IMR-90 (cell line): ENCODE results near the gene DEPDC5. TPM values are rescaled to one million over a fixed set of nuclear protein-coding genes. Genes with fewer than 3 reads are reported as not detected.

Experiments
- ATAC-seq: fragments of 200-7000 bp; cut with Tn5 transposase; 2 replicates; pipeline ENCODE4 v1.9.1; 2020; ENCODE audit warnings: low read depth, mild to moderate bottlenecking, moderate library complexity
- BruUV-seq: library from RNA; stranded (reverse); fragments of 400-500 nt; replicated peaks from 2 replicates; lab custom pipeline; 2021; lab: Mats Ljungman, UMichigan
- CTCF ChIA-PET: fragments of 300-600 bp; formaldehyde crosslinking; extraction: SDS; loops from one replicate; lab custom pipeline; 2021; ENCODE audit warnings: antibody characterized with exemption; lab: Yijun Ruan, JAX
- POLR2A ChIA-PET: fragments of 300-600 bp; sonication (Branson Sonifier 250); formaldehyde crosslinking; loops from one replicate; lab custom pipeline; 2022; ENCODE audit warnings: antibody characterized with exemption; ENCODE audit not compliant: unreplicated experiment; lab: Charles Lee
- DNase-seq: peaks from one replicate; pipeline ENCODE4 v3.0.0; 2013
- H2AFZ ChIP-seq: replicated peaks from 2 replicates; pipeline ENCODE3; 2013; ENCODE audit warnings: low read length, mild to moderate bottlenecking; ENCODE audit not compliant: poor library complexity
- H2AK5ac ChIP-seq: 2 replicates; pipeline ENCODE4 v1.6.1; 2013; ENCODE audit warnings: low read depth, low read length, inconsistent platforms
- H2AK9ac ChIP-seq: replicated peaks from 2 replicates; pipeline ENCODE3; 2013; ENCODE audit warnings: mild to moderate bottlenecking, low read depth, low read length, moderate library complexity; ENCODE audit not compliant: poor library complexity
- H2BK120ac ChIP-seq: 2 replicates; pipeline ENCODE4 v1.6.1; 2013; ENCODE audit warnings: low read depth, low read length, inconsistent platforms
- H2BK15ac ChIP-seq: 3 replicates; pipeline ENCODE4 v1.6.1; 2013; ENCODE audit warnings: low read depth, low read length, inconsistent platforms
- H2BK20ac ChIP-seq: 2 replicates; pipeline ENCODE4 v1.6.1; 2013; ENCODE audit warnings: low read depth, mild to moderate bottlenecking, inconsistent platforms, low read length, moderate library complexity
- H2BK5ac ChIP-seq: 2 replicates; pipeline ENCODE4 v1.6.1; 2013; ENCODE audit warnings: mild to moderate bottlenecking, low read depth, low read length, inconsistent platforms; ENCODE audit not compliant: poor library complexity, severe bottlenecking
- H3K14ac ChIP-seq: replicated peaks from 2 replicates; pipeline ENCODE4 v1.6.1; 2013; ENCODE audit warnings: low read depth, low read length, inconsistent platforms
- H3K18ac ChIP-seq: 2 replicates; pipeline ENCODE4 v1.6.1; 2013; ENCODE audit warnings: low read depth, low read length, control low read depth
- H3K23ac ChIP-seq: 2 replicates; pipeline ENCODE4 v1.6.1; 2013; ENCODE audit warnings: low read depth, low read length, inconsistent platforms
- H3K27ac ChIP-seq: 2 replicates; pipeline ENCODE4 v1.5.1; 2013; ENCODE audit warnings: mild to moderate bottlenecking, control low read depth, low read length; ENCODE audit not compliant: insufficient read depth
- H3K27me3 ChIP-seq: 2 replicates; pipeline ENCODE4 v1.6.1; 2013; ENCODE audit warnings: low read length; ENCODE audit not compliant: control insufficient read depth, insufficient read depth
- H3K36me3 ChIP-seq: 2 replicates; pipeline ENCODE4 v1.6.1; 2013; ENCODE audit warnings: low read length, mixed read lengths; ENCODE audit not compliant: control insufficient read depth, insufficient read depth
- H3K4ac ChIP-seq: 2 replicates; pipeline ENCODE4 v1.6.1; 2013; ENCODE audit warnings: low read depth, low read length, inconsistent platforms
- H3K4me1 ChIP-seq: 2 replicates; pipeline ENCODE4 v1.6.1; 2013; ENCODE audit warnings: low read length, mixed read lengths; ENCODE audit not compliant: control insufficient read depth, insufficient read depth
- H3K4me2 ChIP-seq: 2 replicates; pipeline ENCODE4 v1.6.1; 2013; ENCODE audit warnings: low read depth, mild to moderate bottlenecking, control low read depth, low read length, moderate library complexity
- H3K4me3 ChIP-seq: 2 replicates; pipeline ENCODE4 v1.5.1; 2013; ENCODE audit warnings: low read depth, mild to moderate bottlenecking, control low read depth, low read length, moderate library complexity; ENCODE audit not compliant: insufficient read depth
- H3K56ac ChIP-seq: 2 replicates; pipeline ENCODE4 v1.6.1; 2013; ENCODE audit warnings: low read length, inconsistent platforms; ENCODE audit not compliant: insufficient read depth; ENCODE audit errors: extremely low read depth
- H3K79me1 ChIP-seq, 2 experiments: 2 replicates each; pipeline ENCODE4 v1.6.1; 2013; ENCODE audit warnings: low read length in 2 of 2, inconsistent platforms in 1 of 2, low read depth in 1 of 2
- H3K9ac ChIP-seq: 2 replicates; pipeline ENCODE4 v1.6.1; 2013; ENCODE audit warnings: low read depth, low read length, control low read depth
- H3K9me1 ChIP-seq: 2 replicates; pipeline ENCODE4 v1.6.1; 2013; ENCODE audit warnings: low read length, inconsistent platforms; ENCODE audit not compliant: insufficient read depth
- H3K9me3 ChIP-seq: 2 replicates; pipeline ENCODE4 v1.6.1; 2013; ENCODE audit warnings: low read length; ENCODE audit not compliant: control insufficient read depth, insufficient read depth
- H4K20me1 ChIP-seq: 2 replicates; pipeline ENCODE4 v1.6.1; 2013; ENCODE audit warnings: low read length, inconsistent platforms; ENCODE audit not compliant: insufficient read depth
- H4K5ac ChIP-seq: 2 replicates; pipeline ENCODE4 v1.6.1; 2013; ENCODE audit warnings: mild to moderate bottlenecking, low read depth, low read length, control low read depth
- H4K8ac ChIP-seq, 2 experiments: 2 replicates each; pipeline ENCODE4 v1.6.1; 2013; ENCODE audit warnings: low read depth in 2 of 2, low read length in 2 of 2, control low read depth in 1 of 2, inconsistent platforms in 1 of 2
- H4K91ac ChIP-seq: 2 replicates; pipeline ENCODE4 v1.6.1; 2013; ENCODE audit warnings: low read depth, low read length, inconsistent platforms; ENCODE audit not compliant: insufficient read depth
- CEBPB ChIP-seq: IDR thresholded peaks from 2 replicates; pipeline ENCODE4 v1.6.1; 2012; ENCODE audit warnings: low read depth, low read length, improper control_type of control experiment
- CHD1 ChIP-seq: IDR thresholded peaks from 2 replicates; pipeline ENCODE4 v1.6.1; 2012; ENCODE audit warnings: low read depth, low read length, improper control_type of control experiment
- ELK1 ChIP-seq: fragments of 150-350 bp; IDR thresholded peaks from 2 replicates; pipeline ENCODE4 v1.6.1; 2016; ENCODE audit warnings: low read depth, mild to moderate bottlenecking, low read length, moderate library complexity, borderline replicate concordance
- FOS ChIP-seq: fragments of 150-350 bp; IDR thresholded peaks from 2 replicates; pipeline ENCODE4 v1.6.1; 2016; ENCODE audit warnings: low read depth, low read length
- MAFK ChIP-seq: IDR thresholded peaks from 2 replicates; pipeline ENCODE4 v1.6.1; 2012; ENCODE audit warnings: low read depth, low read length, improper control_type of control experiment
- NFE2L2 ChIP-seq: fragments of 150-350 bp; IDR thresholded peaks from 2 replicates; pipeline ENCODE4 v1.6.1; 2016; ENCODE audit warnings: low read depth, mild to moderate bottlenecking, low read length
- POLR2A ChIP-seq: IDR thresholded peaks from 2 replicates; pipeline ENCODE4 v1.6.1; 2012; ENCODE audit warnings: mild to moderate bottlenecking, low read depth, low read length
- SMC3 ChIP-seq: fragments of 150-350 bp; IDR thresholded peaks from 2 replicates; pipeline ENCODE4 v1.6.1; 2016; ENCODE audit warnings: low read depth, mild to moderate bottlenecking, antibody characterized with exemption, low read length, moderate library complexity
- USF2 ChIP-seq: fragments of 150-350 bp; IDR thresholded peaks from 2 replicates; pipeline ENCODE4 v1.6.1; 2017; ENCODE audit warnings: mild to moderate bottlenecking, antibody characterized with exemption, low read length, low read depth
- WGBS, 2 experiments: methylation state at CpG; one replicate each; pipeline versions ENCODE4 v1.1.5 to v1.1.7; 2013; ENCODE audit warnings: missing lambda C conversion rate in 2 of 2; ENCODE audit not compliant: insufficient read length in 1 of 2; ENCODE audit errors: extremely low coverage in 2 of 2; 5-methylcytosine and 5-hydroxymethylcytosine counted together
- dilution Hi-C: fragments of 300-500 bp; cut with HindIII; formaldehyde crosslinking; loops from one replicate; pipeline ENCODE4 v1.14.3; 2018; ENCODE audit warnings: low sequenced_read_pairs; ENCODE audit not compliant: unreplicated experiment
- in situ Hi-C: fragments of 300-500 bp; cut with MboI; formaldehyde crosslinking; loops from 3 replicates; pipeline ENCODE4 v1.14.3; 2019; ENCODE audit warnings: low sequenced_read_pairs, inconsistent platforms, mixed read lengths
- intact Hi-C: fragments of 100-400 bp; cut with micrococcal nuclease; formaldehyde crosslinking; loops from 2 replicates; pipeline ENCODE4 v1.10.0; 2022
- polyA plus RNA-seq, 3 experiments: library from polyadenylated mRNA; depleted of rRNA; stranded (reverse); fragments of >200 nt; gene quantifications; 2 replicates each; pipeline ENCODE4 v1.2.3, GENCODE V29; 2012; ENCODE audit warnings: low replicate concordance in 1 of 3
- total RNA-seq: library from RNA; depleted of rRNA; stranded (reverse); fragments of >200 nt; gene quantifications from 2 replicates; pipeline ENCODE4 v1.2.3, GENCODE V29; 2012
- TF ChIP-seq, protein P1 (sequence below): conservative IDR thresholded peaks from 2 replicates; pipeline ENCODE4 v1.5.1; 2012; ENCODE audit warnings: mild to moderate bottlenecking, low read depth, low read length, improper control_type of control experiment

The DEPDC5 gene
- total and polyA plus RNA-seq, 2 of the 4 experiments (the other 2 are of a cell fraction) = 6.6 to 12.9 TPM

DNA sequence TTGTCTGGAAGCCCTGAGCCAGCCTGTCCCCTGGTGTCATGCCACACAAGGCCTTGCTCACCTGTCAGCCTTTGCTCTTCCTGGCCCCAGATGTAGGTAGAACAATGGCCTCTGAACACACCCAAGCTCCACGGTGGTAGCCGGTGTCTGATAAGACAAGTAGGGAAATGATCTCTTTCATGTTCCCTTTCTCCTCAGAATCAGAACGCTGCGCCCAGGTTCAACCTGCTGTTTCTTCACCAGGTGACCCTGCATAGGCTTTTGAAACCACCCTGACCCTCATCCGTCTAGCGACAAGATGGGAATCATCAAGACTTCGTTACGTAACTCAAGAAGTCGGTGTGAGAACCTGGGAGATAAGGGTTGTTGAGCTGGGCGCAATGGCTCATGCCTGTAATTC, 161.8 kb downstream of the DEPDC5 start:
- in situ Hi-C loops = no loop called here
- no peak for ATAC-seq
- no peaks in the 10 kb centered on the region for H3K79me1 ChIP-seq

More for the DNA sequence above, 161.8 kb downstream of the DEPDC5 start:
- intact Hi-C loops (no loop called here), dilution Hi-C loops (no loop called here)
- ChIA-PET CTCF (no interaction called here), POLR2A (no interaction called here)
- Histone ChIP-seq H2BK5ac (no peak overlapping the region), H2BK20ac (no peak overlapping the region), H3K27me3 (no peaks in the 10 kb centered on the region; the same call in 1 of the 2 replicates), H3K4ac (no peak overlapping the region), H3K56ac (no peak overlapping the region), H3K4me2 (no peak overlapping the region), H3K36me3 (no peaks in the 10 kb centered on the region), H4K8ac (no peak overlapping the region), H3K4me1 (peaks cover 4% of the 10 kb centered on the region; the same call in 1 of the 2 replicates), H3K9me3 (no peaks in the 10 kb centered on the region), H4K5ac (no peak overlapping the region), H3K23ac (no peak overlapping the region), H3K4me3 (no peak overlapping the region), H2AK5ac (no peak overlapping the region), H3K18ac (no peak overlapping the region), H3K9me1 (peaks cover 4% of the 10 kb centered on the region), H3K27ac (no peak overlapping the region), H2AK9ac (no peak overlapping the region), H3K9ac (no peak overlapping the region), H2AFZ (no peak overlapping the region), H2BK120ac (no peak overlapping the region), H2BK15ac (no peak overlapping the region), H4K91ac (no peak overlapping the region), H4K20me1 (no peaks in the 10 kb centered on the region), H3K14ac (no peak overlapping the region)
- TF ChIP-seq, protein P1, sequence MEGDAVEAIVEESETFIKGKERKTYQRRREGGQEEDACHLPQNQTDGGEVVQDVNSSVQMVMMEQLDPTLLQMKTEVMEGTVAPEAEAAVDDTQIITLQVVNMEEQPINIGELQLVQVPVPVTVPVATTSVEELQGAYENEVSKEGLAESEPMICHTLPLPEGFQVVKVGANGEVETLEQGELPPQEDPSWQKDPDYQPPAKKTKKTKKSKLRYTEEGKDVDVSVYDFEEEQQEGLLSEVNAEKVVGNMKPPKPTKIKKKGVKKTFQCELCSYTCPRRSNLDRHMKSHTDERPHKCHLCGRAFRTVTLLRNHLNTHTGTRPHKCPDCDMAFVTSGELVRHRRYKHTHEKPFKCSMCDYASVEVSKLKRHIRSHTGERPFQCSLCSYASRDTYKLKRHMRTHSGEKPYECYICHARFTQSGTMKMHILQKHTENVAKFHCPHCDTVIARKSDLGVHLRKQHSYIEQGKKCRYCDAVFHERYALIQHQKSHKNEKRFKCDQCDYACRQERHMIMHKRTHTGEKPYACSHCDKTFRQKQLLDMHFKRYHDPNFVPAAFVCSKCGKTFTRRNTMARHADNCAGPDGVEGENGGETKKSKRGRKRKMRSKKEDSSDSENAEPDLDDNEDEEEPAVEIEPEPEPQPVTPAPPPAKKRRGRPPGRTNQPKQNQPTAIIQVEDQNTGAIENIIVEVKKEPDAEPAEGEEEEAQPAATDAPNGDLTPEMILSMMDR = no peak
- TF ChIP-seq MAFK = no peak
- no peak for TF ChIP-seq FOS
- no peak for TF ChIP-seq CHD1
- TF ChIP-seq SMC3 = no peak
- TF ChIP-seq POLR2A = no peak
- TF ChIP-seq NFE2L2 = no peak
- no peak for TF ChIP-seq CEBPB
- no peak for TF ChIP-seq USF2
- no peak for TF ChIP-seq ELK1
- 93% methylated on average over 3 of the region's 10 CpGs; no CpG with 5 or more reads in 1 of the 2 experiments for WGBS, 2 experiments
- no TSS peak for BruUV-seq
- no peak for DNase-seq
